OCI-LY1 (cell line): ENCODE data around the gene PDZRN3.

Experiments used
- H2AFZ ChIP-seq: fragments of 200-600 bp; sonication (generic), shearing (Covaris generic); 2 replicates; pipeline ENCODE4 v1.6.0; 2014; ENCODE audit warnings: antibody characterized with exemption, mild to moderate bottlenecking, low read length
- H3F3A ChIP-seq: fragments of 200-600 bp; sonication (generic), shearing (Covaris generic); 2 replicates; pipeline ENCODE4 v1.6.0; 2014; ENCODE audit warnings: mild to moderate bottlenecking, antibody characterized with exemption, low read length, moderate library complexity; ENCODE audit not compliant: insufficient read depth
- H3K27ac ChIP-seq: fragments of 200-600 bp; sonication (generic); 2 replicates; pipeline ENCODE4 v1.5.1; 2014; ENCODE audit warnings: low read length, mixed run types, mild to moderate bottlenecking, low read depth; ENCODE audit not compliant: poor library complexity, severe bottlenecking
- H3K27me3 ChIP-seq: fragments of 200-600 bp; sonication (generic); 2 replicates; pipeline ENCODE4 v1.6.0; 2014; ENCODE audit warnings: antibody characterized with exemption, mild to moderate bottlenecking, low read length, moderate library complexity; ENCODE audit not compliant: insufficient read depth
- H3K36me3 ChIP-seq: fragments of 200-600 bp; sonication (generic); 2 replicates; pipeline ENCODE4 v1.6.1; 2014; ENCODE audit warnings: mild to moderate bottlenecking, antibody characterized with exemption, low read length, moderate library complexity, mixed read lengths; ENCODE audit not compliant: insufficient read depth
- H3K4me1 ChIP-seq: fragments of 200-600 bp; sonication (generic); 2 replicates; pipeline ENCODE4 v1.5.1; 2014; ENCODE audit warnings: mild to moderate bottlenecking, low read length, moderate library complexity; ENCODE audit not compliant: insufficient read depth, severe bottlenecking
- H3K4me2 ChIP-seq: fragments of 200-600 bp; sonication (generic), shearing (Covaris generic); 2 replicates; pipeline ENCODE4 v1.6.1; 2014; ENCODE audit warnings: low read length
- H3K4me3 ChIP-seq: fragments of 200-600 bp; sonication (generic); 2 replicates; pipeline ENCODE4 v1.5.1; 2014; ENCODE audit warnings: low read length, low read depth, mild to moderate bottlenecking, mixed read lengths; ENCODE audit not compliant: poor library complexity, severe bottlenecking
- H3K79me2 ChIP-seq: fragments of 200-600 bp; shearing (Covaris generic); 2 replicates; pipeline ENCODE4 v1.6.1; 2016; ENCODE audit warnings: mixed run types, low read length, mixed read lengths; ENCODE audit not compliant: insufficient read depth
- H3K9ac ChIP-seq: fragments of 200-600 bp; sonication (generic), shearing (Covaris generic); 2 replicates; pipeline ENCODE4 v1.6.1; 2014; ENCODE audit warnings: mild to moderate bottlenecking, low read length, mixed read lengths
- H3K9me2 ChIP-seq: fragments of 200-600 bp; sonication (generic), shearing (Covaris generic); 2 replicates; pipeline ENCODE4 v1.6.1; 2014; ENCODE audit warnings: low read depth, mild to moderate bottlenecking, low read length, mixed read lengths
- H3K9me3 ChIP-seq: fragments of 200-600 bp; shearing (Covaris generic); 2 replicates; pipeline ENCODE4 v1.6.1; 2014; ENCODE audit warnings: low read length, mixed read lengths
- H4K20me1 ChIP-seq: fragments of 200-600 bp; sonication (generic), shearing (Covaris generic); 2 replicates; pipeline ENCODE4 v1.6.0; 2016; ENCODE audit warnings: mild to moderate bottlenecking, low read length; ENCODE audit not compliant: insufficient read depth
- EZH2 ChIP-seq: fragments of 200-600 bp; sonication (generic), shearing (Covaris generic); IDR thresholded peaks from 2 replicates; pipeline ENCODE4 v1.8.0; 2017; ENCODE audit warnings: borderline replicate concordance, mixed run types, mild to moderate bottlenecking, antibody characterized with exemption, low read length, moderate library complexity, mixed read lengths
- TF ChIP-seq, protein P1 (sequence below): fragments of 200-600 bp; sonication (generic), shearing (Covaris generic); IDR thresholded peaks from 2 replicates; pipeline ENCODE4 v1.5.1; 2017; ENCODE audit warnings: mild to moderate bottlenecking, antibody characterized with exemption, low read length, moderate library complexity, mixed read lengths

Gene PDZRN3

DNA sequence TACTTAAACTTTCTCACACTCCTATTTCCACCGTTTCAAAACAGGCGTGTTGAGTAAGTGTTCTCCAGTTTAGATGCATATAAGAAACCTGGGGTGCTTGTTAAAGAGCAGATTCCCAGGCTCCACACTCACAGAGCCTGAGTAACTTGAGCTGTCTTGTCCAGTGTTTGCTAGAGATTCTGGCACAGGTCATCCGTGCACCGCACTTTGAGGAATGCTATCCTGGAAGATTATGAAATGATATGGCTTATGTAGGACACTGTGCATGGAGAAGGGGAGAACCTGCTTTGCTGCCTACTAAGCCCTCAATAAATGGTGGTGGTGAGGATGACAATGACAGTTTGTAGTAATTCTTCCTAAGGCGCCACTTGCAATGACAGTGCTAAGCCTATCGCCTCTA lies 273.7 kb downstream of the PDZRN3 start:
- Histone ChIP-seq H3K4me3 (no peak overlapping the region), H3K4me2 (no peak overlapping the region), H3K27ac (no peak overlapping the region), H3K4me1 (no peaks in the 10 kb centered on the region), H4K20me1 (no peaks in the 10 kb centered on the region), H3K9ac (no peak overlapping the region), H3K27me3 (no peaks in the 10 kb centered on the region), H3K79me2 (no peaks in the 10 kb centered on the region), H3F3A (no peaks in the 10 kb centered on the region), H3K9me3 (no peaks in the 10 kb centered on the region), H2AFZ (no peak overlapping the region), H3K36me3 (no peaks in the 10 kb centered on the region), H3K9me2 (no peaks in the 10 kb centered on the region)
- TF ChIP-seq, protein P1, sequence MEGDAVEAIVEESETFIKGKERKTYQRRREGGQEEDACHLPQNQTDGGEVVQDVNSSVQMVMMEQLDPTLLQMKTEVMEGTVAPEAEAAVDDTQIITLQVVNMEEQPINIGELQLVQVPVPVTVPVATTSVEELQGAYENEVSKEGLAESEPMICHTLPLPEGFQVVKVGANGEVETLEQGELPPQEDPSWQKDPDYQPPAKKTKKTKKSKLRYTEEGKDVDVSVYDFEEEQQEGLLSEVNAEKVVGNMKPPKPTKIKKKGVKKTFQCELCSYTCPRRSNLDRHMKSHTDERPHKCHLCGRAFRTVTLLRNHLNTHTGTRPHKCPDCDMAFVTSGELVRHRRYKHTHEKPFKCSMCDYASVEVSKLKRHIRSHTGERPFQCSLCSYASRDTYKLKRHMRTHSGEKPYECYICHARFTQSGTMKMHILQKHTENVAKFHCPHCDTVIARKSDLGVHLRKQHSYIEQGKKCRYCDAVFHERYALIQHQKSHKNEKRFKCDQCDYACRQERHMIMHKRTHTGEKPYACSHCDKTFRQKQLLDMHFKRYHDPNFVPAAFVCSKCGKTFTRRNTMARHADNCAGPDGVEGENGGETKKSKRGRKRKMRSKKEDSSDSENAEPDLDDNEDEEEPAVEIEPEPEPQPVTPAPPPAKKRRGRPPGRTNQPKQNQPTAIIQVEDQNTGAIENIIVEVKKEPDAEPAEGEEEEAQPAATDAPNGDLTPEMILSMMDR = no peak
- no peak for TF ChIP-seq EZH2

DNA sequence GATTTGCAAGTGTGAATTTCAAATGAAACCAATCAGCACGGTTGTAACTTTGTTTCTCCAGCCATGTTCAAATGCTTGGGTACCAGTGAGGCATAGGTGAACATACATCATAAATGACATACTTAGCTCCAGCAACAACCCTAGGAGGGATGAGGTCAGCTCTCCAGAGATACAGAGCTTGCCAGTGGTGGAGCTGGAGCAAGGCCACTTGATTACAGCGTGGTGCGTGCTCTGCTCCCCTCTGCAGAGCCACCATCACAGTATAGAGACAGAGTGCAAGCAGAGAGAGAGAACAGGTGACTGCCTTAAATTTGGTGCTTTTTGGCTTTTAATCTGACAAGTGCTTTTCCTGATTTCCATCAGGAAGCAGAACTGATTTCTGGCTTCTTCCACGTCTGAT lies 275.1 kb downstream of the PDZRN3 start:
- Histone ChIP-seq H3K79me2 (no peaks in the 10 kb centered on the region), H2AFZ (no peak overlapping the region)
- TF ChIP-seq EZH2 = no peak
- TF ChIP-seq, protein P1 = no peak

DNA sequence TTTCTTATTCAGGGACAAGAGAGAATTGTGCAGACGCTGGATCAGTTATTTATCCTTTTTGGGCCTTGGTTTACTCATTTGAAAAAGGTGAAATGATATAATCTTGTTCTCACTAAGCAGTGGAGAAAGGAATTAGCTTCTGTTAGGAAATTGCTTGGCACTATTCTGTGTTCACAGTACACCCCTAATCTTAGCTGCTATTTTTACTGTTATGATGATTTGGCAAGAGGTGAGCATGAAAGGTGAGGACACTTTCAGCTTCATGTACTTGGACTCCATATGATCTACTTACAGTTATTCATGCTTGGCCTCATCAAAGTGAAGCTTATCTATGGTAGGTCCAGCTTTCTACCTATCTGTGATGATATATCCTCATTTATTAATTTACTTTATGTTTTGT lies 282.7 kb downstream of the PDZRN3 start:
- Histone ChIP-seq H3K4me1 (no peaks in the 10 kb centered on the region), H4K20me1 (no peaks in the 10 kb centered on the region), H3K9me2 (no peaks in the 10 kb centered on the region), H3K27ac (no peak overlapping the region), H3K27me3 (no peaks in the 10 kb centered on the region), H3F3A (no peaks in the 10 kb centered on the region), H3K9me3 (no peaks in the 10 kb centered on the region), H3K9ac (no peak overlapping the region), H3K79me2 (no peaks in the 10 kb centered on the region), H3K4me3 (no peak overlapping the region), H3K4me2 (no peak overlapping the region), H2AFZ (no peak overlapping the region), H3K36me3 (no peaks in the 10 kb centered on the region)
- TF ChIP-seq EZH2 = no peak
- TF ChIP-seq, protein P1 = no peak

More for the DNA sequence above, 275.1 kb downstream of the PDZRN3 start:
- H3K4me3 ChIP-seq = no peak overlapping the region
- no peak overlapping the region for H3K27ac ChIP-seq
- H3K9me2 ChIP-seq = no peaks in the 10 kb centered on the region
- no peak overlapping the region for H3K4me2 ChIP-seq
- no peaks in the 10 kb centered on the region for H3K4me1 ChIP-seq
- H3K9me3 ChIP-seq = no peaks in the 10 kb centered on the region
- no peaks in the 10 kb centered on the region for H3K36me3 ChIP-seq
- H3K9ac ChIP-seq = no peak overlapping the region
- no peaks in the 10 kb centered on the region for H4K20me1 ChIP-seq
- H3K27me3 ChIP-seq = no peaks in the 10 kb centered on the region
- no peaks in the 10 kb centered on the region for H3F3A ChIP-seq
